ENCODE results near the gene SIRPD. TPM values are rescaled to one million over a fixed set of nuclear protein-coding genes. Genes with fewer than 3 reads are reported as not detected.

Gene SIRPD
- total RNA-seq, 1 donor from 2014 or later: not detected

DNA sequence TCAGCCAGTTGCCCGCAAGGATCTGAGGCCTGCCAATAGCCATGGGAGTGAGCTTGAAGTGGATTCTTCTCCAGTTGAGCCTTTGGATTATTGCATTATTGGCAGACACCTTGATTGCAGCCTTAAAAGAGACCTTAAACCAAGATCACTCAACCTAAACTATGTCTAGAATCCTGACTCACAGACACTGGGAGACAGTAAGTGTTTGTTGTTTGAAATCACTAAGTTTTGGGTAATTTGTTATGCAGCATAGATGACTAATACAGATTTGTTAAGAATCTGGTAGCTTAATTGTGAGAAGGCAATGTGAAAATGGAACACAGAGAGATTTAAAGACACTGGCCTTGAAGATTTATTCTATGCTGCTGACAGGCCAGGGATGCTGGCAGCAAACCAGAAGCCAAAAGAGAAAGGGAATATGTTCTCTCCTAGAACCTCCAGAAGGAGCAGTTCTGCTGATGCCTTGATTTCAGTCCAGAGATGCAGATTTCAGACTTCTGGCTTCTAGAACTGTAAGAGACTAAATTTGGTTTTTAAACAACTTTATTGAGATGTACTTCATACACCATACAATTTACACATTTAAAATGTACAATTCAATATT, 17.6 kb downstream of the SIRPD start:
- DNase-seq (ENCODE audit: low spot score in 2 of 2) (no peak), FAIRE-seq (no peak)

DNA sequence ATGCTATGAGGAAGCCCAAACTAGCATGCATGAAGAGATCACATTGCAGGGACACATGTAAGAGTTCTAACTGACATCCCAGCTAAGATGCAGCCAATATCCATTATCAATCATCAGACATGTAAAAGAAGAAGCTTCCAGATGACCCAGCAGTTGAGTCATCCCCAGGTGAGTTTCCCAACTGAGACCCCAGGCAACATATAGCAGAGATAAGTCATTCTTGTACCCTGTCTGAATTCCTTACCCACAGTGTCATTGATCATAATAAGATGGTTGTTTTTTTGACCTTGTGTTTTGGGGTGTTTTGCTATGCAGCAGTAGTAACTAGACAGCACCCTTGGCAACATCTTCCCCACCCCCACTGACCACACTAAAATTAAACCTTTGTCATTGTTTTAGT, 18.9 kb downstream of the SIRPD start:
- no peak for FAIRE-seq
- no peak for DNase-seq (ENCODE audit: low spot score in 2 of 2)

DNA sequence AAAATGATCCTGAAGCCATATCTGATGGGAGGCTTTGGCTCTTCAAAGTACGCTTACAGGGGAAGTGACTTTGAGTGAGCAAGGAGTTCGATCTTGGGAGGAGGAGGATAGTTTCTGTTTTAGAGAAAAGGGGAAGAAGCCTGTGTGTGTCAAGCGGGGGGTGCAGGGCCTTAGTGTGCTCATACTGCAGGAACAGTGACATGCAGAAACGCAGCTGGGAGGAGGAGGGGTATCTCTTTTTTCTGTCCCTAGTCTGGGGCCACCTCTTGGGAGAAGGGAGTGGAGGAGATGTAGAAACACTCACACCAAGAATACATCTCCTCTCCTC, 19.8 kb downstream of the SIRPD start:
- no peak for FAIRE-seq
- DNase-seq (ENCODE audit: low spot score in 2 of 2): no peak

DNA sequence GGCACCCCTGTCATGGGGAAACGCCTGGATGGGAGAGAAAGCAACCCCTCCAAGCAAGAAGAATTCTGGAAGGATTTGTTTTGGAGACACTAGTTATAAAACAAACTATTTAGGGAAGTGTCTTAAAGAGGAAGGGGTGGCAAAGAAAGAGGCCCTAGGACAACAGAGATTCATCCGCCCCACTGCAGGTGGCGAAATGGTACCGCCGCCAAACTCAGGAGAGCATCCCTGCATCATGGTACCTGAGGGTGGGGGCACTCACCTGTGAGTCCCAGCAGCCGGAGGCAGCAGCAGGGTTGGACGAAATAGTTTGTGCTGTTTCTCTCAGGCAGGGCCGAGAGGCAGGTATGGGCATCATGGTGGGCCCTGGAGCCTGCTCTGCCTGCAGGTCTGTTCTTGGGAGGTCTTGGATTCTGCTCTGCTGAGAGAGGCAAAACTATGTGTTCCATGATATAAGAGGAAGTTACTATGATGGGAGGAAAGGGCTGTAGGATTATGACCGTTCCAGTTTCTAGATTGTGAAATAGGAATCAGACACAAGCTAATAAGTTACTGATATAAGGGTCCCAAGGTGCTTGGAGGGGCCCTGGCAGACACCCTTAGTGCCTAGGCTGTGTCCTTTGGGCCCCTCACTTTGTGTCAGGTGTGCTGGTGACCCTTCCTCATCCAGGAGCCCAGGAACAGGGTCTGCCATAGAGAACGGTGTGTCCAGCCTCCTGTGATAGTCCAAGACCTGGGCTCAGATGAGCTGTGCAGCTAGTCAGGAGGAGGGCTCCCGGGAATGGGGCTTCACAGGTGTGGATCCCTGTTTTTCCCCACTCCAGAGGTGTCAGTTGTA, 20.4 kb downstream of the SIRPD start:
- DNase-seq (ENCODE audit: low spot score in 2 of 2) (no peak), FAIRE-seq (no peak)

DNA sequence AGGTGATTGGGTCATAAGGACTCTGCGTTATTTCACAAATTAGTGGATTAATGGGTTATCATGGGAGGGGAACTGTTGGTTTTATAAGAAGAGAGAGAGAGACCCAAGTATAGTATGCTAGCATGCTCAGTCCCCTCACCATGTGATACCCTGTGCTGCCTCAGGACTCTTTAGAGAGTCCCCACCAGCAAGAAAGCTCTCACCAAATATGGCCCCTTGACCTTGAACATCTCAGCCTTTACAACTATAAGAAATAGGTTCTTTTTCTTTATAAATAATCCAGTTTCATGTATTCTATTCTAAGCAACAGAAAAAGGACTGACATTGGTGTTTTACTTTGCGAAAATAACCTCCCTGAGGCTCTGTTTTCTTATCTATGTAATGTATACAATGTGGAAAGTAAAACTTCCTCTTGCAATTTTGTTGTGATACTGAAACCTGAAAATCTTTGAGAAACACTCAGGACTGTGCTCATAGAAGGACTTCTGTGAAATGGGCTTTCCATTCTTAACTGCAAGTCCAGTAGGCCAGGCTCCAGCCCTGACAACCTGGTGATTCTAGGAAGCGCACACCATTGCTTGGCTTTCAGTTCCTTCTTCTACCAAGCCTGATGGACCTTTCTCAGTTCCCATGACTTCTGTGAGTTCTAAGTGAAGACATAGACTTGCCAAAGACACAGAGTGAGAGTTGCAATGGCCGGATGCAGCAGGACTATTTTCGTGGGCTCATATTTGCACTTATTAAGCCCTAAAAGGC, 21.9 kb downstream of the SIRPD start:
- no peak for FAIRE-seq

DNA sequence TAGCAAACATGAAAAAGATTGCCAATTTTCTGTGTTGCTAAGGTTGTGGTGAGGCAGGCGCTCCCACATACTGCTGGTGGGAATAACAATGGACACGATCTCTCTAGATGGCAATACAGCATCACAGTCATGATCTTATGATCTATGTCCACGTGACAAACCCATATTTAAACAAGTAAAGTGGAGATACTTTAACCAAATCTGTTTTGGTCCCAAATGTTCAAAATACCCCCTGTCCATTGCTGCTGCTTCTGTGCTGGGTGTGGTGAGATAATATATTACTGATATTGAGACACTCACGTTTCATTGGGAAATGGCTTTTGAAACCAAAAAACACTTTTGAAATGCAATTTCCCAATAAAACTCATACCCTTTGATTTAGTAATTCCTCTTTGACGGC, 23.0 kb downstream of the SIRPD start:
- DNase-seq (ENCODE audit: low spot score in 2 of 2) (no peak), FAIRE-seq (no peak)

More for the DNA sequence above, 21.9 kb downstream of the SIRPD start:
- DNase-seq (ENCODE audit: low spot score in 2 of 2): no peak

DNA sequence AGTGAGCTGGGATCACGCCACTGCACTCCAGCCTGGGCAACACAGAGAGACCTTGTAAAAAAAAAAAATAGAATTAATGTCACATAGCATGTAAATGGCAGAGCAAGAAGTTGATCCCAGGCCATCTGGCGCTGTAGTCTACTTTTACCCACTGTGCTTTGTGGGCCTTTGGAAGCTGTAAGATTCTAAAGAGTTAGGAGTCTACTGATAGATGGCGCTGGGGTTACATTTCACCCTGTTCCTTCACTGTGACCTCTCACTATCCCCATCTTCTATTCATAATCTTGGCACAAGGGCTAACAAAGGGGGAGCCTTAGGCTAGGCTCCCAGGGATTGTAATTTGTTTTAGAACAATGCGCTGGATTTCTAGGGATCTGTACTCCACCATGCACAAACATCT, 24.4 kb downstream of the SIRPD start:
- FAIRE-seq (no peak), DNase-seq (ENCODE audit: low spot score in 2 of 2) (no peak)

DNA sequence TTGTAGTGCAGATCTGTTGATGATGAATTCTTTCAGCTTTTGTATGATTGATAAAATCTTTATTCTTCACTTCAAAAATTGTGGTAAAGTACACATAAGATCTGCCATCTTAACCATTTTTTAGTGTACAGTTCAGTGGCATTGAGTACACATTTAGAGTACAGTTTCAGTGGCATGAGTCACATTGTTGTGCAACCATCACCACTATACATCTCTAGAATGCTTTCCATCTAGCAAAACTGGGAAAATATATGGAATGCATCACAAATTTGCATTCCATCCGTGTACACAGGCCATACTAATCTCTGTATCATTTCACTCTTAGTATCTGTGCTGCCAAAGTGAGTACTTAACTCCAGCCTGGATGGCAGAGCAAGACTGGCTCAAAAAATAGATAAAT, 28.7 kb downstream of the SIRPD start:
- DNase-seq (ENCODE audit: low spot score in 2 of 2) (no peak), FAIRE-seq (no peak)

DNA sequence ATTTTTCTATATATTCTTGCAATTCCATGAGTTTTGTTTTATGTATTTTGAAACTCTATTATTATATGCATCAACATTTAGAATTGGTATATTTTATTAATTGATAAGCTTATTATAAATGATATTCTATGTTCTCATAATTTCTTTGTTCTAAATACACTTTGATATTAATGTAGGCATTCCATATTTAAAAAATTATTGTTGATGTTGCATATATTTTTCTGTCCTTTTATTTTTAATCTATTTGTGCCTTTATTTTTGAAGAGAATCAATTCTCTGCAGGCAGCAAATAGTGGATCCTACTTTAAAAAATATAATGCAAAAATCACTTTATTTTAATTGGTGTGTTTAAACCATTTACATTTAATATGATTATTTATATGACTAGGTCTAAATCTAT, 29.6 kb downstream of the SIRPD start:
- FAIRE-seq: peak; percentile 28

DNA sequence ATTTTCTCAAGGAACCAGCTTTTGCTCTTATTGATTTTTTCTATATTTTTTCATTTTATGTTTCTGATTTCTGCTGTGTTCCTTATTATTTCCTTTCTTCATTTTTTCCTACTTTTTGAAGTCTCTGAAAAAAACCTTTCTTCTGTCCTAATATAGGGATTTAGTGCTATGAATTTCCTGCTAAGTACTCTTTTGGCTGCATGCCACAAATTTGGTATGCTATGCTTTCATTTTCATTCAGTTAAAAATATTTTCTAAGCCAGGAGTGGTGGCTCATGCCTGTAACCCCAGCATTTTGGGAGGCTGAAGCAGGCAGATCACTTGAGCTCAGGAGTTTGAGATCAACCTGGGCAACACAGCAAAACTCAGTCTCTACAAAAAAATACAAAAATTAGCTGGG, 30.6 kb downstream of the SIRPD start:
- FAIRE-seq (no peak), DNase-seq (ENCODE audit: low spot score in 2 of 2) (no peak)

More for the DNA sequence above, 29.6 kb downstream of the SIRPD start:
- no peak for DNase-seq (ENCODE audit: low spot score in 2 of 2)

DNA sequence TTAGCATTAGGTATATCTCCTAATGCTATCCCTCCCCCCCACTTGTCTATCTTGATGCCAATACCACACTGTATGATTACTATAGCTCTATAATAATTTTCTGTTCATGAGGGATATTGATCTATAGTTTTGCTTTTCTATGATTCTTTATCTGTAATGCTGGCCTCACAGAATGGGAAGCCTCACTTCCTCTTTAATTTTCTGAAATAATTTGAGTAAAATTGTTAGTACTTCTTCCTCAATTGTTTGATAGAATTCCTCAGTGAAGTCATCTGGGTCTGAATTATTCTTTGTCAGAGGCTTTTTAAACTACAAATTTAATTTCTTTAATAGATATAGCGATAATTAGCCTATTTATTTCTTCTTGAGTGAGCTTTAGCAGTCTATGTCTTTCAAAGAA, 31.2 kb downstream of the SIRPD start:
- DNase-seq (ENCODE audit: low spot score in 2 of 2): no peak
- no peak for FAIRE-seq

DNA sequence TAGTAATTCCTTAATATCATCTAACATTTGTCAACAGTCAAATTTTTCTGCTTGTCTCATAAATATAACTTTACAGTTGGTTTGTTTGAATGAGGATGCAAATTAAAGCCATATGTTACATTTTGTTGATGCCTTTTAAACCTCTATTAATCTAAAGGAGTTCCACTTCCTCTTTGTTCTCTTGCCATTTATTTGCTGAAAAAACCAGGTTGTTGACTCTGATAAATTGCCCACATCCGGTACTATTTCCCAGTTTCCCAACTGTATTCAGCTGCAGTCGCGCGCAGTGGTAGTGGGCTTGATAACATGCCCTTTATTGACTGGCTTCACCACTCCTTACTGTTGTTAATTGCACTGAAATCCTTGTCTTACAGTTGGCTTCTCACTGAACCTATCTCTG, 33.5 kb downstream of the SIRPD start:
- FAIRE-seq (no peak), DNase-seq (ENCODE audit: low spot score in 2 of 2) (no peak)

DNA sequence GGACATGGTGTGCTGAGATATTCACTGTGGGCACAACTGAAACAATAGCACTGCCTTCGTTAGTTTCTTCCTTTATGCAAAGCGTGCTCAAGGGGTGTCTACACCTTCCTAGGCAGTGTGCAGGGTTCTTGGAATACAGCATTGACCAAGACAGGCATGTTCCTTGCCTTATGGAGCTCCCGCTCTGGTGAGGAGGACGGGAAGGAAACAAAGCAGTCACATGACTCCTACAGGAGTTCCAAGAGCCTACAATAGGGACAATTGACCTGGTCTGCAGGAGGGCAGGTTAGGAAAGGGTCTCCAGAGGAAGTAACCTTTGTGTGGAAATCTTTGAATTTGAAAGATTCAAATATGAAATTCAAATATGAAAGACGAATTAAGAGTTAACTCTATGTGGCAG, 40.5 kb downstream of the SIRPD start:
- FAIRE-seq (no peak), DNase-seq (ENCODE audit: low spot score in 2 of 2) (no peak)

DNA sequence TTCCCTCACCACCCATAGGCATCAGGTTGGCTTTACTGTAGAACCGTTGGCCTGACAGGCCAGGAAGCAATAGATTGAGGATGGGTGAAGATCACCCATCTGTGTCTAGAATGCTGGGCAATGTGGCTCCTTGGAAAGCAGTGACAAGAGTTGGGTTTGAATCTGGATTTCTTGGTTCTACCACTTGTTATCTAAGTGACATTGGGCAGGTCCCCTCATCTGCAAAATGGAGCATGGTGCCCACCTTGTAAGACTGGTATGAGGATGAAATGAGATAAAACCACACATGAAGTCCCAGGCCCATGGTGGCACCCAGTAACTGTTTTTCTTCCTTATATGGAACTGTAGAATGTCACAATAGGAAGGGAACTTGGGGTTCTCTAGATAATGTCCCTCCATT, 43.7 kb downstream of the SIRPD start:
- FAIRE-seq (no peak), DNase-seq (ENCODE audit: low spot score in 2 of 2) (no peak)

DNA sequence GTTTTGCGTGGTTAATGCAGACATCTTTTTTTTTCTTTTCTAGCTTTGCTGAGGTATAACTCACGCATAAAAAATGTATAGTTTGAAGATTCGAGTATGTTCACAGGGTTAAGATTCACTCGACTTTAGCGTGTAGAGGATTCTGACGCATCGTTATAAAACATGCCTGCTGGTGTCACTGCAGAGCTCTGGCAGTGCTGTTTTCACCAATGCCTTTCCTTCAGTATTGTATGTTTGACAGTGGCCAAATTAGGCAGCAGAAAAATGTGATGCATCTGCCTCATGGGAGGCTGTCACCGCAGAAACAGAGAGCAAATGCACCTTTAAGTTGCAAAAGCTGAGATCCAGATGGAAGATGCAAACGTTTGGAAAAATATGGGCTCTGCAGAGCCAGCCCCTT, 48.3 kb downstream of the SIRPD start:
- FAIRE-seq (no peak), DNase-seq (ENCODE audit: low spot score in 2 of 2) (peak in 1 of 2 donors; percentile 32)

DNA sequence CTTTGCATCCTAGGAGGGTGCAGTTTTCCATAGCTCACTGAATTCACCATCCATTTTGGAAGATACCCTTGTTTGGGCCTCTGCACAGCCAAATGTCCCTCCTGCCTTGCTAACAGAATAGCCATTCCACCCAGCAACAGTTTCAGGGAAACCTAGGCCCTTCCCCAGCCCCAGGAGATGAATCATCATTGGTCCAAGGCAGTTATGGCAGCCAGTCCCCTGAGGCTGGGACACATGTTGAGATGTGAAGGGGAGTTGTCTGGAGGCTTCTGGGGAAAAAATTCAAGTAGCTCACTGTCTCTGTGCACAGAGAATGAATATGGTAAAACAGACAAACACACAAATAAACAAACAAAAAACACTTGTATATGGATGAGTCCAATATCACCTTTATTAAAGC, 48.9 kb downstream of the SIRPD start:
- FAIRE-seq (no peak), DNase-seq (ENCODE audit: low spot score in 2 of 2) (no peak)

DNA sequence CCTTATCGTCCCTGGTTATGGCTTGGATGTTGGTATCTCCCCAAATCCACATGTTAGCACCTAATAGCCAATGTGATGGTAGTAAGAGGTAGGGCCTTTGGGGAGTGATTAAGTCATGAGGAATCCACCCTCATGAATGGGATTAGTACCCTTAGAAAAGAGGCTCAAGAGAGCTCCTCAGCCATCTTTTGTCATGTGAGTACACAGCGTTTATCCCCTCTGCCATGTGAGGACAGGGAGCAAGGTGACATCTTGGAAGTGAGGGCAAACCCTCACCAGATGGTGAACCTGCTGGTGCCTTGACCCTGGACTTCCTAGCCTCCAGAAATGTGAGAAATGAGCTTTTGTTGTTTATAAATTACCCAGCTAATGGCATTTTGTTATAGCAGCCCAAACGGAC, 50.2 kb downstream of the SIRPD start:
- FAIRE-seq (no peak), DNase-seq (ENCODE audit: low spot score in 2 of 2) (no peak)

DNA sequence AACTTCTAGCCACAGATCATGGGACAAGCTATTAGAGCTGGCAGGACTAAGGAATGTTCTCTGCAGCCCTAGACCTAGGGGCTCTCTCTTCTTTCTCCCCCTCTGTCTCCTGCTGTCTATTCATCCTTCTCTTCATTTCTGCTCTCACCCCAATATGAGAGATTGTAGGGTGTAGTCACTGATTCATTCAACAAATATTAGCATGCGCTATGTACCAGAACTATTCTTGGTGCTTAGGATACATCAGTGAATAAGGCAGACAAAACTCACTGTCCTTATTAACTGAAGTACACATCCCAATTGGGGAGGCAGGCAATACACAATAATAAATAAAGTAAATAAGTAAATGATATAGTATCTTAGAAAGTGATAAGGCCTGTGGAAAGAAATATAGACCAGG, 51.6 kb downstream of the SIRPD start:
- no peak for DNase-seq (ENCODE audit: low spot score in 2 of 2)
- no peak for FAIRE-seq

DNA sequence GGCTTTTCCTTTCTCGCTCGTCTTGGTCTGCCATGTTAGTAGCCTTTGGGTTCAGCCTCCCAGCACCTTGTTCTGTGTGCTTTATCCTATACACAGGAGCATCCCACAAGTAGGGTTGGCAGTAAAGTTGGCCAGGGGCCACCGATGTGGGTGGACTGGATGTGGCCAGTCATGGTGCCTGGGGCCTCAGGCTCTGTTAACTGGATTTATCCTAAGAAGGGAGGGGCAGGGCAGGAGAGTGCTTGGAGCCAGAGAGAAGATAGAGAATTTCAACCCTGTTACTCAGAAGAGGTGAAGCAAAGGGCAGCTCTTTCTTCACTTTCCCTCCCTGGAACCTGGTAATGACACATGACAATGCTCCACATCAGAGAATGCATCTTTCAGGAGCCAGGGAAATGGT, 52.1 kb downstream of the SIRPD start:
- no peak for DNase-seq (ENCODE audit: low spot score in 2 of 2)
- FAIRE-seq: no peak

DNA sequence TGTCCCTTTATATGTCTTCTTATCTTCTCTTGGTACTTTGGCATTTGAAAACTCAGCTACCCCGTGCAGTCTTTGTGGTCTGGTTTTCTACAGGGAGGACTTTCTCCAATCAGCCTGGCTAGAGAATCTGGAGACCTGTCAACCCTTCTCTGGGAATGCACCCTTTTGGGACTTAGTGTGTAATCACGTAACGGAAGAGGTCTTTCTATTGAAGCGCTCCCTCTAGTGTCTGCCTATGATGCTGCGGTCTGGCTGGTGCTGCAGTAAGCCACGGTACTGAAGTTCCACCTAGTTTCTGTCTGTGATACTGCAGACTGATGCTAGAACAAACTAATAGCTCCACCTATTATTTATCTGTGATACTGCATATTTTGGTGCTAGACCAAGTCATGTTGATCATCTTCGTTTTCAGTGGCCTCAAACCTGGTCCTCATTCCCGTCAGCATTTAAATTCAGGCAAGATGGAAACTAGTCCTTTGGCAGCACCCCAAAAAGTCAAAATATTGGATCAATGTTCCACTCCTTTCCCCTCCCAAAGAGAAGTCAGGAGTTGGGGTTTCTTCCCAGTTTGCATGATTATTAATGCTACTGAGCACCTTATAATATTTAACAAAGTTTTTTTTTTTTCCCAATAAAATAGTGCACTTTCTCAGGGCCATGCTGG, 53.8 kb downstream of the SIRPD start:
- FAIRE-seq (peak; percentile 13), DNase-seq (ENCODE audit: low spot score in 2 of 2) (peak; percentile 11 to 62)

DNA sequence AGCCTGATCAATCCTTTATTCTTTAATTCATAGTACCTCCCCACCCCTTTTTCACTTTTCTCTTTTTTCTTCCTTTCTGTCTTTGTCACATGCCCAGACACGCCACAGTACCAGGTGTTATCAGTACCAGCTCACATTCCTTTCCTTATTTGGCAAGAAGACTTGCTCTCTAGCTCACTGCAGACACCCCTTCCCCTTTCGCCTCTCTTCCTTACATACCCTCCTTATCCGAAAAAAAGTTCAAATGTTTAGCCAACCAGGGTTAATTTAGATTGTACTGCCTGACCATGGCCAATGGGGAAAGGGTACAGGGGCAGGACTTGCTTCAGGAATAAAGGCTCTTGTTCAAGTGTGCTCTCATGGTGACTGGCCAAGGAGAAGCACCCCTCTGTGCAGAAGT, 57.0 kb downstream of the SIRPD start:
- no peak for DNase-seq (ENCODE audit: low spot score in 2 of 2)
- FAIRE-seq: no peak
